GM12874 (cell line): ENCODE data around the gene CLN3.

Experiments
- TF ChIP-seq, protein P1 (sequence below): IDR thresholded peaks from 2 replicates; pipeline ENCODE4 v1.5.1; 2011; ENCODE audit warnings: low read depth, mild to moderate bottlenecking, control low read depth, low read length, moderate library complexity; ENCODE audit not compliant: insufficient read depth

Gene CLN3

DNA sequence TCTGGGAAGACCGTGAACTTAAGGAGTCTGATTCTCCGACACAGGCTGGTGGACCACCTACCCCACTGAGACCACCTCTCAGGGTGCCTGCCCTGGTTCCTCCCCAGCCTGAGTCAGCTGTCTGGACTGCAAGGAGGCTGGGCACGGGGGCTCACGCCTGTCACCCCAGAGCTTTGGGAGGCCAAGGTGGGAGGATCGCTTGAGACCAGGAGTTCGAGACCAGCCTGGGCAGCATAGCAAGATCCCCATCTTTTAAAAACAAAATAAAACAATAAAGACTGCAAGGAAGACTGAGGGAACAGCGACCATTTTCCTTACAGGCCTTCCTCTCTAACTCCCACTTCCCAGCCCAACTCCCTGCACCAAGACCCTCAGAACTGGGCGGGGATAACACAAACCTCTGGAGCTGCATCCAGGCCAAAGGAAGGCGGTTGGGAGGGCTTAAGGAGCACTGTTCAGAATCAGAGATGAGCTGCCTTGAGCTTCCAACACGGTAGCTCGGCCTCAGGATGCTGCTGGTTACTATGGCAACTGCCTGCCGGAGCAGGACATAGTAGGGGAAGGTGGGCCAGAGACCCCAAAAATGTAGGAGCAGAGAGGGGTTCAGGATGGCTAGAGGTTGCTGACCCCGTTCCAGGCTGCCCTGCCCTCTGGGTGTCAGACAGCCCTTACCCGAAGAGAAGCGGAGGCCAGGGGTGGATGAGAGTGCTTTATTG lies 7.0 kb upstream of the CLN3 start:
- TF ChIP-seq, protein P1, sequence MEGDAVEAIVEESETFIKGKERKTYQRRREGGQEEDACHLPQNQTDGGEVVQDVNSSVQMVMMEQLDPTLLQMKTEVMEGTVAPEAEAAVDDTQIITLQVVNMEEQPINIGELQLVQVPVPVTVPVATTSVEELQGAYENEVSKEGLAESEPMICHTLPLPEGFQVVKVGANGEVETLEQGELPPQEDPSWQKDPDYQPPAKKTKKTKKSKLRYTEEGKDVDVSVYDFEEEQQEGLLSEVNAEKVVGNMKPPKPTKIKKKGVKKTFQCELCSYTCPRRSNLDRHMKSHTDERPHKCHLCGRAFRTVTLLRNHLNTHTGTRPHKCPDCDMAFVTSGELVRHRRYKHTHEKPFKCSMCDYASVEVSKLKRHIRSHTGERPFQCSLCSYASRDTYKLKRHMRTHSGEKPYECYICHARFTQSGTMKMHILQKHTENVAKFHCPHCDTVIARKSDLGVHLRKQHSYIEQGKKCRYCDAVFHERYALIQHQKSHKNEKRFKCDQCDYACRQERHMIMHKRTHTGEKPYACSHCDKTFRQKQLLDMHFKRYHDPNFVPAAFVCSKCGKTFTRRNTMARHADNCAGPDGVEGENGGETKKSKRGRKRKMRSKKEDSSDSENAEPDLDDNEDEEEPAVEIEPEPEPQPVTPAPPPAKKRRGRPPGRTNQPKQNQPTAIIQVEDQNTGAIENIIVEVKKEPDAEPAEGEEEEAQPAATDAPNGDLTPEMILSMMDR, result no peak

DNA sequence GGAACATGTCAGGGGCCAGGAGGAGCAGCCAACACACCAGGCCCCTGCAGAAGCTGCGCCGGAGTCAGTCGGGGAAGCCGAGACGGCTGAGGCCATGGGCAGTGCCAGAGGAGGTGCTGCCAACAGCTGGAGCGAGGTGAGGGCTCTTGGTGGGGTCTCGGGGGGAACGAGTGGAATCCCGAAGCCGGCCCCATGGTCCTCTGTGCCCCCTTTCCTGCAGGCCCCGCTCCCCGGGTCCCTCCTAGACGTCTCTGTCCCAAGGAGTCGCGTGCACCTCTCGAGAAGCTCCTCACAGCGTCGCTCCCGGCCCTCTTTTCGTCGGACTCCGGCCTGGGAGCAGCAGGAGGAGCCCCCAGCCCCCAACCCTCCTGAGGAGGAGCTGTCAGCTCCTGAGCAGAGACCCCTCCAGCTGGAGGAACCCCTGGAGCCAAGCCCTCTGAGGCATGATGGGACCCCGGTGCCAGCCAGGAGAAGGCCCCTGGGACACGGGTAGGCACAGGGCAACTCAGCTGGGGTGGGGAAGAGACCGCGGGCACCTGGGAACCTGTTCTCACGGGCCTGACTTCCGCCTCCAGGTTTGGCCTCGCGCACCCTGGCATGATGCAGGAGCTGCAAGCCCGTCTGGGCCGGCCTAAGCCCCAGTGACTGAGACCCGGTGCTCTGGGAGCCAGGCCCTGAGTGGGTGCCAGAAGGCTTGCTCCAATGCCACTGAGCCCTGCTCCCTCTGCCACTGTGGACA lies 6.2 kb upstream of the CLN3 start:
- TF ChIP-seq, protein P1, result no peak

DNA sequence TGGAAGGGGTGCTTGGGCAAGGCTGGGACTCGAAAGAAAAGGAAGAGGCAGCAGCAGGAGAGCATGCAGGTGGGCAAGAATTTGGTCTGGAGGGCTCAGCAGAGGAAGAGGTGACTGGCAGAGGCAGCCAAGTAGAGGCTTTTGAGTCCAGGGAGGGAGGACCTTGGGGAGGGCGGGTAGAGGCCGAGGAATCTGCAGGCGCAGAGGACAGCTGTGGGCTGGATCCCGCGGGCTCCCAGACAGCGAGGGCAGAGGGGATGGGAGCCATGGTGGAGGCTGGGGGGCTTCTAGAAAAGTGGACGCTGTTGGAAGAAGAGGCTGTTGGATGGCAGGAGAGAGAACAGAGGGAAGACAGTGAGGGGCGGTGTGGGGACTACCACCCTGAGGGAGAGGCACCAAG lies 5.5 kb upstream of the CLN3 start:
- TF ChIP-seq, protein P1, result no peak

DNA sequence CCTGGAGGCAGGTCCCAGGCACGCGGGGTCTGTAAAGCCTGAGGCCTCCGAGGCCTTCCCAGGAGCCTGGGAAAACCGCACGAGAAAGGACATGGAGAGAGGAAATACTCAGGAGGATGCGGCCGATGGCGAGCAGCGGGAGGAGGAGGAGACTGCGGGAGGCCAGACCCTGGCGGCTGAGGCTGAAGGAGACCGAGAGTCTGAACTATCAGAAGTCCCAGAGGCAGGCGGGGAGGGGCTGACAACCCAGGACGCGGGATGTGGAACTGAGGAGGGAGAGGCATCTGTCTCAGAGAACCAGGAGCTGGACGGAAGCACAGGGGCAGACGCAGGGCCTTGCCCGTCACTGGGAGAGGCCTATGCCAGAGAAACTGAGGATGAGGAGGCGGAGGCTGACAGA lies 5.0 kb upstream of the CLN3 start:
- TF ChIP-seq, protein P1, result no peak

DNA sequence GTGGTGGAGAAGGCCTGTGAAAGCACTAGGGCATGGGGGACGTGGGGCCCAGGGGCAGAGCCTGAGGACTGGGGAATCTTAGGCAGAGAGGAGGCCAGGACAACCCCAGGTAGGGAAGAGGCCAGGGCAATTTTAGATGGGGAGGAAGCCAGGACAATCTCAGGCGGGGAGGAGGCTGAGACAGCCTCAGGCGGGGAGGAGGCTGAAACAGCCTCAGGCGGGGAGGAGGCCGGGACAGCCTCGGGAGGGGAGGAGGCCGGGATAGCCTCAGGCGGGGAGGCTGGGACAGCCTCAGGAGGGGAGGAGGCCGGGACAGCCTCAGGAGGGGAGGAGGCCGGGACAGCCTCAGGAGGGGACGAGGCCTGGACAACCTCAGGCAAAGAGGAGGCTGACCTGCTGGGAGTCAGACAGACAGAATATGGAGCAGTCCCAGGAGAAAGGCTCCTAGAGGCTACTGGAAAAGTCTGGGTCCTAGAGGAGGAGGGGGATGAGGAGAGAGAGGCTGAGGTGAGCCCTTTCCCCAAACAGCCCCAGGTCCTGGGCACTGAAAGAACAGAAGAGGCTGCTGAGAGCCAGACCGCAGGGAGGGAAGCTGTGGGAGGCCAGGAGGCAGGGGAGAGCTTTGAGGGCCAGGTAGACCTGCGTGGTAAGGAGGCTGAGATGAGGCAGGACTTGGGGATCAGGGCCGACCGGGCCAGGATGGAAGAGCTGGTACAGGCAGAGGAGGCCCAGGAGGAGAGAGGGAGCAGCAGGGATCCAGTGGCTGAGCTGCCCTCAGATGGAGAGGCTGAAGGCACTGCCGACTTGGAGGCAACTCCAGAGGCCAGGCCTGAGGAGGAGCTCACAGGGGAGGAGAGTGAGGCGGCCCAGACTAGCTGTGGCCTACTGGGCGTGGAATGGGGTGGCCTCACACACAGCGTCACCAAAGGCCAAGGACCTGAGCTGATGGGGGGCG lies 4.2 kb upstream of the CLN3 start:
- TF ChIP-seq, protein P1, result no peak

DNA sequence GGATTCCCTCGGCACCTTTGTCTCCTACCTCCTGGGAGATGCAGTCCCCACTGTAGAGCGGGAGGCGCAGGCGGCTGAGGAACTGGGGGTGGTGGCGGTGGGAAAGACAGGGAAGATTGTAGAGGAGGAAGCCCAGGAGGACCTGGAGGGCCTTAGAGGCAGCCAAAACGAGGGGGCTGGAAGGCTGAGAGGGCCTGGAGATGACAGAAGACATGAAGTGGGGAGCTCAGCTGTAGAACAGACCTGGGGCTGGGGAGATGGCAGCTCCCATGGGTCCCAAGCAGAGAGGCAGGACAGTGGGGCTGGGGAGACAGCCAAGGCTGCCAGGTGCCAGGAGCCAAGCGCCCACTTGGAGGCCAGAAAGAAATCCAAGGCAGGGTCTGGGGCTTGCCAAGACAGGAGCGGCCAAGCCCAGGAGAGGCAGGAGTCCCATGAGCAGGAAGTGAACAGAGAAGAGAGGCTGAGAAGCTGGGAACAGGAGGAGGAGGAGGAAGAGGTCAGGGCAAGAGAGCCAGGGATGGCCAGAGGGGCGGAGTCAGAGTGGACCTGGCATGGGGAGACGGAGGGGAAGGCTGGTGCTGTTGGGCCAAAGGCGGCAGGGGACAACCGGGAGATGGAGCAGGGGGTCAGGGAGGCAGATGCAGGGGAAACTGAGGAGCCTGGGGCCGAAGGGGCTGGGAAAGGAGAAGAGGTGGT lies 3.4 kb upstream of the CLN3 start:
- TF ChIP-seq, protein P1, result no peak
